Endothelial cell of umbilical vein (primary cell): Measurements from ENCODE around the gene SEC11C. TPM values are rescaled to one million over a fixed set of nuclear protein-coding genes. Genes with fewer than 3 reads are reported as not detected.

Source experiments
- BruUV-seq: library from RNA; stranded (reverse); fragments of 400-500 nt; replicated peaks from 2 replicates; lab custom pipeline; 2021; lab: Mats Ljungman, UMichigan
- CTCF ChIA-PET: fragments of 300-600, 350-600 bp; sonication (Branson Sonifier 250); formaldehyde crosslinking; loops from one replicate; lab custom pipeline; 2021; ENCODE audit warnings: antibody characterized with exemption, inconsistent platforms; lab: Charles Lee
- POLR2A ChIA-PET: fragments of 300-600, 350-600 bp; sonication (Branson Sonifier 250); formaldehyde crosslinking; loops from one replicate; lab custom pipeline; 2021; ENCODE audit warnings: antibody characterized with exemption, inconsistent platforms; lab: Charles Lee
- DNase-seq: peaks from one replicate; pipeline ENCODE4 v3.0.0-alpha.2; 2011; ENCODE audit warnings: low read depth, low spot score
- FAIRE-seq: peaks from 2 replicates; lab custom pipeline; 2011; peaks lifted over from hg19 to GRCh38; lab: Jason Lieb, UNC
- H2AFZ ChIP-seq: 2 replicates; pipeline ENCODE4 v1.6.0; 2012; ENCODE audit warnings: low read depth, low read length, control low read depth, inconsistent platforms
- H3K27ac ChIP-seq: 2 replicates; pipeline ENCODE4 v1.5.1; 2011; ENCODE audit warnings: low read depth, mild to moderate bottlenecking, control low read depth, low read length, moderate library complexity; ENCODE audit not compliant: insufficient read depth
- H3K27me3 ChIP-seq, 2 experiments: 2 replicates each; pipeline versions ENCODE4 v1.6.0 to v1.6.1; 2011; ENCODE audit warnings: low read length in 2 of 2, mixed read lengths in 1 of 2; ENCODE audit not compliant: control insufficient read depth in 2 of 2, insufficient read depth in 2 of 2
- H3K36me3 ChIP-seq, 2 experiments: 2 replicates in 1 of 2; 3 replicates in 1 of 2; pipeline ENCODE4 v1.5.1; 2011; ENCODE audit warnings: low read length in 2 of 2, mild to moderate bottlenecking in 1 of 2, moderate library complexity in 1 of 2; ENCODE audit not compliant: control insufficient read depth in 2 of 2, insufficient read depth in 2 of 2; ENCODE audit errors: extremely low read depth in 1 of 2
- H3K4me1 ChIP-seq: 3 replicates; pipeline ENCODE4 v1.5.1; 2011; ENCODE audit warnings: mild to moderate bottlenecking, low read length; ENCODE audit not compliant: control insufficient read depth, insufficient read depth; ENCODE audit errors: extremely low read depth
- H3K4me2 ChIP-seq: 2 replicates; pipeline ENCODE4 v1.6.1; 2011; ENCODE audit warnings: low read length, control low read depth, mixed read lengths; ENCODE audit not compliant: insufficient read depth
- H3K4me3 ChIP-seq, 3 experiments: fragments of 200-600 bp in 1 of 3; sonication (generic), shearing (Covaris generic) in 1 of 3; replicated peaks in 1 of 3; 2 replicates each; pipeline ENCODE4 v1.5.1; 2011 to 2016; ENCODE audit warnings: control low read depth in 3 of 3, low read length in 3 of 3, mild to moderate bottlenecking in 2 of 3, inconsistent platforms in 1 of 3, low read depth in 1 of 3, moderate library complexity in 1 of 3; ENCODE audit not compliant: insufficient read depth in 1 of 3
- H3K79me2 ChIP-seq: 2 replicates; pipeline ENCODE4 v1.6.0; 2012; ENCODE audit warnings: low read length, inconsistent platforms; ENCODE audit not compliant: control insufficient read depth, insufficient read depth
- H3K9ac ChIP-seq: replicated peaks from 2 replicates; pipeline ENCODE3; 2011; ENCODE audit warnings: low read length, control low read depth; ENCODE audit not compliant: insufficient read depth; ENCODE audit errors: extremely low read depth
- H3K9me1 ChIP-seq: replicated peaks from 3 replicates; pipeline ENCODE4 v1.6.0; 2011; ENCODE audit warnings: mild to moderate bottlenecking, low read length; ENCODE audit not compliant: control insufficient read depth, insufficient read depth; ENCODE audit errors: extremely low read depth
- H3K9me3 ChIP-seq: replicated peaks from 2 replicates; pipeline ENCODE4 v1.5.1; 2012; ENCODE audit warnings: low read length, inconsistent platforms; ENCODE audit not compliant: control insufficient read depth, insufficient read depth
- H4K20me1 ChIP-seq: replicated peaks from 2 replicates; pipeline ENCODE3; 2011; ENCODE audit warnings: mild to moderate bottlenecking, low read length; ENCODE audit not compliant: control insufficient read depth, insufficient read depth; ENCODE audit errors: extremely low read depth
- CTCF ChIP-seq, 2 donors: IDR thresholded peaks; 1 replicate in 1 of 2; 2 replicates in 1 of 2; pipeline ENCODE4 v1.5.1; 2011; ENCODE audit warnings: low read length in 2 of 2, mild to moderate bottlenecking in 2 of 2, moderate library complexity in 2 of 2, control low read depth in 1 of 2, inconsistent platforms in 1 of 2, low read depth in 1 of 2; ENCODE audit not compliant: insufficient read depth in 1 of 2; ENCODE audit errors: extremely low read depth in 1 of 2
- EZH2 ChIP-seq: IDR thresholded peaks from 2 replicates; pipeline ENCODE4 v1.6.1; 2012; ENCODE audit warnings: borderline replicate concordance, low read depth, mild to moderate bottlenecking, moderate library complexity, low read length, inconsistent platforms; ENCODE audit not compliant: severe bottlenecking
- FOS ChIP-seq: IDR thresholded peaks from 2 replicates; pipeline ENCODE4 v1.6.1; 2011; ENCODE audit warnings: mild to moderate bottlenecking, low read length, moderate library complexity, borderline replicate concordance; ENCODE audit not compliant: insufficient read depth
- GATA2 ChIP-seq: IDR thresholded peaks from 2 replicates; pipeline ENCODE4 v1.7.0; 2011; ENCODE audit warnings: low read depth, mild to moderate bottlenecking, moderate library complexity, mixed read lengths, low read length; ENCODE audit not compliant: insufficient read length, insufficient read depth
- JUN ChIP-seq: IDR thresholded peaks from 2 replicates; pipeline ENCODE4 v1.6.1; 2011; ENCODE audit warnings: borderline replicate concordance, low read depth; ENCODE audit not compliant: insufficient read length, insufficient read depth
- MAX ChIP-seq: IDR thresholded peaks from 2 replicates; pipeline ENCODE4 v1.6.1; 2011; ENCODE audit not compliant: insufficient read depth, insufficient read length
- MYC ChIP-seq: IDR thresholded peaks from one replicate; pipeline ENCODE4 v1.6.1; 2011; ENCODE audit warnings: mild to moderate bottlenecking, low read depth, low read length
- POLR2A ChIP-seq: IDR thresholded peaks from 2 replicates; pipeline ENCODE4 v1.6.1; 2012; ENCODE audit warnings: low read depth, mild to moderate bottlenecking, control low read depth, low read length
- POLR2AphosphoS5 ChIP-seq: IDR thresholded peaks from 2 replicates; pipeline ENCODE4 v1.6.1; 2012; ENCODE audit warnings: low read depth, mild to moderate bottlenecking, control low read depth, low read length, moderate library complexity; ENCODE audit not compliant: insufficient read depth
- dilution Hi-C: fragments of 300-500 bp; cut with MboI; formaldehyde crosslinking; loops from one replicate; pipeline ENCODE4 v1.15.0; 2019; ENCODE audit warnings: low sequenced_read_pairs; ENCODE audit not compliant: extremely low pct_ligation_motif_present
- intact Hi-C: fragments of 100-400 bp; cut with micrococcal nuclease; formaldehyde crosslinking; loops from one replicate; pipeline ENCODE4 v1.10.0; 2022
- polyA plus RNA-seq, 4 experiments: library from polyadenylated mRNA; depleted of rRNA in 3 of 4; stranded (reverse) in 3 of 4; unstranded in 1 of 4; fragments of >200 nt; gene quantifications; 2 replicates each; pipeline versions ENCODE4 v1.2.1 to v1.2.3, GENCODE V29; 2011 to 2012; ENCODE audit warnings: missing spikeins in 1 of 4
- total RNA-seq: library from RNA; stranded (reverse); gene quantifications from 2 replicates; pipeline ENCODE4 v1.2.3, GENCODE V29; 2021

Gene SEC11C
- total and polyA plus RNA-seq, 2 donors (not counting 3 experiments of a cell fraction or from before 2014, with no cell fraction given): 16.3 to 29.8 TPM

- Histone ChIP-seq H3K9me3 (no peaks in the 10 kb centered on the region), H2AFZ (no peak overlapping the region), H3K4me2 (no peak overlapping the region), H3K27me3 (no peaks in the 10 kb centered on the region), H3K9me1 (no peaks in the 10 kb centered on the region), H3K4me3 (no peak overlapping the region), H3K36me3 (no peaks in the 10 kb centered on the region), H3K27ac (no peak overlapping the region), H4K20me1 (no peaks in the 10 kb centered on the region), H3K4me1 (peaks cover 1% of the 10 kb centered on the region), H3K79me2 (no peaks in the 10 kb centered on the region), H3K9ac (no peak overlapping the region)
- ChIA-PET POLR2A (no interaction called here), CTCF (interaction anchor here (0.6 kb wide), 1 partner anchor 20 kb away, joined by 3 read pairs; no protein-coding TSS in a partner anchor)
- no TSS peak for BruUV-seq
- intact Hi-C loops (no loop called here), dilution Hi-C loops (no loop called here)
- FAIRE-seq (no peak), DNase-seq (no peak)
- TF ChIP-seq MAX: no peak
- TF ChIP-seq EZH2: no peak
- TF ChIP-seq MYC: no peak
- TF ChIP-seq POLR2AphosphoS5: no peak
- no peak for TF ChIP-seq GATA2
- TF ChIP-seq POLR2A: no peak
- no peak for TF ChIP-seq JUN
- no peak for TF ChIP-seq CTCF (IDR thresholded peaks at IDR 0.05; ENCODE audit: extremely low read depth in 1 of 2, insufficient read depth in 1 of 2, low read depth in 1 of 2, low read length in 2 of 2)
- no peak for TF ChIP-seq FOS
Measured at GRCh38 chr18:59090966-59091603, 48.6 kb upstream of the SEC11C start.
